Measurements from ENCODE around the gene PKDREJ.
"Not testable (repeated sequence)": the region's sequence is repeated elsewhere in the genome, so short reads cannot be mapped to it uniquely, and the experiment has no call there.

Gene PKDREJ

DNA sequence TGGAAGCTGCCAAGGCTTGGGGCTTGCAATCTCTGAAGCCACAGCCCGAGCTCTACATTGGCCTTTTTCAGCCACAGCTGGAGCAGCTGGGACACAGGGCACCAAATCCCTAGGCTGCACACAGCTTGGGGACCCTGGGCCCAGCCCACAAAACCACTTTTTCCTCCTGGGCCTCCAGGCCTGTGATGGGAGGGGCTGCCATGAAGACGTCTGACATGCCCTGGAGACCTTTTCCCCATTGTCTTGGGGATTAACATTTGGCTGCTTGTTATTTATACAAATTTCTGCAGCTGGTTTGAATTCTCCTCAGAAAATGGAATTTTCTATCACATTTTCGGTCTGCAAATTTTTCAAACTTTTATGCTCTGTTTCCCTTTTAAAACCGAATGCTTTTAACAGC lies 2.5 kb upstream of the PKDREJ start:
- not testable (repeated sequence) for DNase-seq

DNA sequence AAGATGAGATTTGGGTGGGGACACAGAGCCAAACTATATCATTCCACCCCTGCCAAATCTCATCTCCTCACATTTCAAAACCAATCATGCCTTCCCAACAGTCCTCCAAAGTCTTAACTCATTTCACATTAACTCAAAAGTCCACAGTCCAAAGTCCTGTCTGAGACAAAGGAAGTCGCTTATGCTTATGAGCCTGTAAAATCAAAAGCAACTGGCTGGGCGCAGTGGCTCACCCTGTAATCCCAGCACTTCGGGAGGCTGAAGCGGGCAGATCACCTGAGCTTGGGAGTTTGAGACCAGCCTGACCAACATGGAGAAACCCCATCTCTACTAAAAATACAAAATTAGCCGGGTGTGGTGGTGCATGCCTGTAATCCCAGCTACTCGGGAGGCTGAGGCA lies 1.4 kb upstream of the PKDREJ start:
- not testable (repeated sequence) for DNase-seq

DNA sequence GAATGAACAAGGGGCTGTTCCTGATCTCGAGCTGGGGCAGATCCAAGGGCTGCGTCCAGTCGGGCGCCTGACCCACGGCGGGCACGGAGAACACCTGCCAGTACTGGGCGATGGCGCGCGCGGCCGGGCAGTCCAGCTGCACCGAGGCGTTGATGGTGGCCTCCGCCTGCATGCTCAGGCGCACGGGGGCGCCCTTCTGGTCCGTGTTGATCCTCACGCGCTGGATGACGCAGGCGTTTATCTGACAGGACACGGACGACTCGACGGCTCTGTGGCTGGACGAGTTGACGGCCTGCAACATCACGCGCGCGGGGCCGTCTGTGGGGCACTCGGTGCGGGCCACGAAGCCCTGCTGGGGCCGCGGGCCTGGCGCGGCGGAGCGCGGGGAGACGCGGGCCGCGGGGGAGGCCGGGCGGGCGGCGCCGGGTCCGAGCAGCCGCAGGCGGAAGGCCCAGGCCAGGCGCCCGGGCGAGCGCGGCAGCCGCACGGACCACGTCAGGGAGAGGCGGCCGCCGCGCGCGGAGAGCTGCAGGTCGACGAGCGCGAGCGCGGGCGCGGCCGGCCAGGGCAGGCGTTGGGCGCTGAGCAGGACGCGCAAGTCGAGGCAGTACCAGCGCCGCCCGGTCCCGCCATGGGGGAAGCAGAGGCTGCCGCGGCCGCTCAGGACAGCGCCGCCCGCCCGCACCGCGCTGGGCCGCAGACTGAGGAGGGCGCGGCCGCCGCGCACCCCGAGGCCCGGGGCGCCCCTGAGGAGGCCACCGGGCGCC lies 511 bp downstream of the PKDREJ start:
- DNase-seq, result no peak

DNA sequence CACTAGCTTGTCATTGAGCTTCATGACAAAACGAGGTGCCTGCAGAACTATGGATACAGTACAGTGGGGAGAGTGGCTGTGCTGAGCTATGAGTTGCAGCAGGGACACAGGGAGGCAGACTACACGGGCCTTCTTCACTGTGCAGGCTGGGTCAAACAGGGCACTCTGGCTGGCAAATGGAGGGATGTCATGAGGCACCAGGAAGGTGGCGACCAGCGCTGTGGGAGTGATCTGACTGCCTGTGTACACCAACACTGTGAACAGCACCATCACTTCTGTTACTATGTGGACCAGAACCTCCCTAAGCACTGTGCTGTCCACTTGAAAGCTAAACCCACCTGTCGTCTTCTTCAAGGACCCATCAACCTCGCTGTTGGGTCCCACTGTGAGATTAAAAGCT lies 3.1 kb downstream of the PKDREJ start:
- no peak for DNase-seq

DNA sequence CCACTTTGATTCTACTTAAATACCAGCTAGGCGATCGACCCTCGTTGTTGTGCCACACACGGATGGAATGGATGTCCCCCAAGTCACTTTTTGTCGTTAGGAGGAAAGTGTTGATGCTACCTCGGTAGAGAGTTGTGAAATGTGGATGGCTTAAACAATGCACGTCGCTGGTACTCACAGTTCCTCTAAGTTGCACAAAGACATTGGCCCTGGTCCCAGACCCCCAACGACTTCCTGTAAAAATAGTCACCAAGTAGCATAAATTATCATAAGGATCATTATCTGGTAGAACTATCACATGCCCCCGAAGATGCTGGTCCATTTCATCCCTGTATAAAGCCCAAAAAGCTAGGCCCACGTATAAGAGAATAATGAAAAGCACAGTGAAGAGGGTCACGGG lies 3.8 kb downstream of the PKDREJ start:
- no peak for DNase-seq

DNA sequence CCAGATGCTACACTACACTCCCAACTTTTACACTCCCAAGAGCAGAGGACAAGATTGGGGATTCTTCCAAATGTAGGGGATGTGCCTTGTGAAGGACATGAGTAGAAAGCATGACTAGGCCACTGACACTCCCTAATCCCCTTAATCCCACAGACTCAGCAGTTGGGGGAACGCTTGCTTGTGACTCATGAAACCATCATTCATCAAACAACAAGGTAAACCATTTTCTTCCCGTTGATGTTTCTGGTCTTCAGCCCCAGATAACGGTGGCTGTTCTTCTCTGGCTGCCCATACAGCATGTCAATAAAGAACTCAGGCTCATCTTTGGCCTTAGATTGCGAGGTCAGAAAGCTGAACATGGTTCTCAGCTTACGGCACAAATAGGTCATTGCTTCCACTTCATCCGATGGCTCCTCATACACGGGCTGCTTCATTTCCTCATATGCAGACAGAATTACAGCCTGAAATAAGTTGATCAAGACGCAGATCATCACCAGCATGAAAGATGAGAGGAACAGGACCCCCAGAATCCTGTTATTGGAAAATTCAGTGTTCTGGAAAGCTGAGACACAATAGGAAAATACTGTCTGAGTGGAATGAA lies 6.7 kb downstream of the PKDREJ start:
- DNase-seq, result no peak

DNA sequence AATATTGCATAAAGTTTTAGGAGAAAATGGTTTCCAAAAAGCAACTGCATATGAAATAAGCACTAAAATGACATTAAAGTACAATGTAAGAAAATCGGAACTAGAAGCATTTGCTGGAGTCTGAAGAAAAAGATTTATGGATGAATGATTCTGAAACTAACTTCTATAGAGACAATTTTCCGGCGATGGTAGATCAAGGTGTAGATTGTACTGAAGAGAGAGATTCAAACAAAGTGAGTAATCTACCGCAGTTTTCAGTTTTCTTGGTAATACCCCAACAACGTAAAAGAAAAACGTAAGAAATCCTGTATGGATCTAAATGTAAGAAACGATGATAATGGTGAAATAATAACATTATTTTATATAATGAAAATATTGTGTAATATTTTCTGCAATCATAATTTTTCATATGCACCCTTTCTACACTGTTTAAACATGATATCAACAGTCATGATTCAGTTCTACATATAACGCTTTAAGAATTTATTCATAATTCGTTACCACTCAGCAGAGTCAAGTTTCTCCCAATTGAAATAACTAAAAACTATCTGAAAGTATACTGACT lies 11.2 kb downstream of the PKDREJ start:
- no peak for DNase-seq

DNA sequence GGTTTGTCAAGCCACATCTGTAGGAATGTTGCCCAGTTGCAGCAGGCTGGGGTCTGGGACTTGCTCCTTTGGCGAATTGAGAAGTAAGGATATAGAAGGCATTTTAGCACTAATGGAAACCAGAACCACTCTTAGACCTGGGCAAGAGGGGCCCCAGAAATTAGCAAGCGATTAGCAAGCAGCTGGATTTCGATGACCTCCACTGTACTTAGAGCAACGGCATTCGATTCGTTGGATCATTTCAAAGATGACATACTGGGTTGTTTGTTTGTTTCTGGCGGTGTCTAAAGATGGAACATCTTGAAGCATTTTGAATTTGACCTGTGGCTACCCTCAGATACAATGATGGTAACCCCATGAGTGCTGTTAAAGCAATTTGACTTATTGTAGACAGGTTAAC lies 11.9 kb downstream of the PKDREJ start:
- DNase-seq, result no peak

DNA sequence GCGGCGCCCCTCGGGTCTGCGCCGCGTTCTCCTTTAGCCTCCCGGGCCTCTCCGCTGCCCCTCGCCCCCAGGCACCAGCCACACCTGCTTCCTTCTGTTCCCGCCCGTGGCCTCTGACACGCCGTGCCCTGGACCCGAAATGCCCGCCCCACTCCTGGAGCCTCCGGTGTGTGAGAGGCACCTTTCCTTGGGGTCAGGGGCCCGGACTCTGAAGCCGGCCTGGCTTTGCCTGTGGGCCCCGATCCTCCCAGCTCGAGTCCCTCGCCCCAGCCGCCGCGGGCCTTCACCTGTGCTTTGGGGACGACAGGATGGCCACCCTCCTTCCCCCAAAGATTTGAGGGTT lies 12.4 kb downstream of the PKDREJ start:
- no peak for DNase-seq

DNA sequence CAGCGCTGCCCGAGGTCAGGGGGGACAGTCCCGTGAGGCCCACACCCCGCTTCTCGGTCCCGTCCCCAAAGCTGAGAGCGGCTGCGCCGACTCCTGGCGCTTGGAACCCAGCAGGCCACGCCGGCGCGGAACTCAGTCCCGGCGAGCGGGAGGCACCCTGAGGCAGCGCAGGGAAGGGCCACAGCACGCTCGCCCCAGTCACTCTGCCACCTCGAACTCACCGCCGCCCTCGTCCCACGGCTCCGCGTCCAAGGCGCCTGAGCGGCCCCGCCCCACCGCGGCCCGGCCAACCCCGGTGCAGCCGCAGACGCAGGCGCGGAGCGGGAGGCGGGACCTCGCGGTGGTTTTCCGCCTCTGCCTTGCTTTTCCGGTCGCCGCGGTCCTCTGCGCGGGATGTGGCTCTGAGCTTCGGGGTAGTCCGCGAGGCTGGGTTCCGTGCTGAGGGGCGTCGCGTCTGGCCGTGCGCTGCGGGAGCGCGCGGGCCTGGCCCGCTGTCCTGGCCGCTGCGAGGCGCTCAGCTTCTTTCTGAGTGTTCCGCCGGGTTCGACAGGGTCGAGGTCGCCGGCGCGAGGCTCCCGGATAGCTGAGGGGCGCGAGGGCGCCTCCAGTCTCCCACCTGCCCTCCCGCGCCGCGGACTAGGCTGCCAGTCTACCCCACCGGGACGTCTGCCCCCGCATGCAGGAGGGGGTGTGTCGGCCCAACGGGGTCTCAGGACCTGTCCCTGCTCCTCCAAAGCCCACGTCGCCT lies 12.9 kb downstream of the PKDREJ start, which contains the start of gene CDPF1:
Gene CDPF1, minus strand, starts transcription at position 259 of the 748 bp plus-strand sequence. CDS start 2,009 bp downstream, outside the sequence.
- DNase-seq, result peak; percentile 88

DNA sequence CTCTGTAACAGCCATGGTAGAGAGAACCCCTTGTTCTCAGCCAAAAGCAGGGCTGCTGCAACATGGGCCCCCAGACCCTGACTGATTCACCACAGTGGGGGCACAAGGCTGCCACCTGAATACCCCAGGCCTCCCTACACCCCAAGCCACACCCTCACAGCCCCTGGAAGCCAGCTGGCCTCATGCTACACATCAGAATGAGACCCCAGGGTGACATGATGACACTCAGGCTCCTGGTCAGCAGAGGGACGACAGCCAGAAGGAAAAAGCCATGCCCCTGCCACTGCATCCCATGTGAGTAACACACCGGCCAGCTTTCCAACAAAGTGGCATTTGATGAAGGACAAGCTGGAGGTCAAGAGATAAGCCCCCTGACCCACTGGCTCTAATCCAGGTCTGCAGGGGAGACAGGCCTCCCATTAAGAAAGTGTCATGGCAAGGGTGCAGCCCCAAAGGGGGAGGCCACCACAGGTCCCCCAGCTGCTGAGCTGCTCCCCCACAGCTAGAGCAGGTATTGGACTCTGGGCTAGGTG lies 15.6 kb downstream of the PKDREJ start:
- DNase-seq, result no peak

DNA sequence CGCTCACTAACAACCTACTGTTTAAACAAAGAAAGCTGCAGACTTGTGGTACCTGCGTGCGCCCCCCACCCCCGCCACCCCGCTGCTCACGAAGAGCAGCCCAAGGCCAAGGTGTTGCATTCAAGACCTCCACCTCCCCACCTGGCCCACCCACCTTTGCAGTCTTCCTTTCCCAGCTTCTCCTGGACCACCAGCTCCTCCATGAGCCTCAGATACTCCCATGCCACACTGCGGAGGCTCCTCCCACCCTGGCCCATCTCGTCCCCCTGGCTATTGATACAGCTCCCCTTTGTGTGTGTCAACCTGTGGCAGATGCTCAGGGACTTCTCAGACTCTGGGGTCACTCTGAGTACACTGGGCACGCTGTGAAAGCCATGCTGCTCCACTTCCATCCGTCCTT lies 17.0 kb downstream of the PKDREJ start:
- DNase-seq, result no peak

DNA sequence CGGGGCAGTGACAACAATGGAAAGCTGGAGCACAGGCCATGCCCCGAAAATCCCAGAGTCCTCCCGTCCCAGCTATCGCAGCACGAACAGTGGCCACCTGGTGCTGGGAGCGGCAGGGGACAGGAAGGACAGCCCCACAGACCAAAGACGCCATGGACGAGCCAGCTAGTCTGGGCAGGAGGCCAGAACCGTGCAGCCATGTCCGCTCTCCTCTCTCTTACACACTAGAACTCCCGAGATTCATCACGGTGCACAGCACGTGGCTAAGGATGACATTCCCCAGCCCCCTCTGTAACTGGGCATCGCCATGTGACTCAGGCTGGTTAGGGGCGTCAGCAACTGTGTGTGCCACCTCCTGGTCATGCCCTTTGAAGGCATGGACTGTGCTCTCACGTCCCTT lies 17.6 kb downstream of the PKDREJ start:
- DNase-seq, result no peak

DNA sequence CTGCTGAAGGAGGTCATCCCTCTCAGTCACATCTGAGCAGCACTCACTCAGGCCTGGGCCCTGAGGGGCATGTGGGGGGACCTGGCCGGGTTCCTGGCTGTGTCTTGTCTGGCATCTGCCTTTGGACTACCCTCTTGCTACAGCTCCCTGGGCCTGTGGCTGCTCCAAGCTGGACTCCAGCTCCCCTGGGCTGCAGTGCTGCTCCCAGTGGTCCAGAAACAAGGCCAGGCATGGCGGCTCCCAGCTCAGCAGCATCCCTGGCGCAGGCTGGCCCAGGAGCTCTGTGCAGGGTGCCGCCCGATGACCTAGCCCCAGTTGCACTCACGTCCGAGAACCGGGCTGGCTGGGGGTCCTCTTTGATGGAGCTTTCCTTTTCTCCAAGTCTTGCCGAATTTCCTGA lies 18.4 kb downstream of the PKDREJ start:
- no peak for DNase-seq

DNA sequence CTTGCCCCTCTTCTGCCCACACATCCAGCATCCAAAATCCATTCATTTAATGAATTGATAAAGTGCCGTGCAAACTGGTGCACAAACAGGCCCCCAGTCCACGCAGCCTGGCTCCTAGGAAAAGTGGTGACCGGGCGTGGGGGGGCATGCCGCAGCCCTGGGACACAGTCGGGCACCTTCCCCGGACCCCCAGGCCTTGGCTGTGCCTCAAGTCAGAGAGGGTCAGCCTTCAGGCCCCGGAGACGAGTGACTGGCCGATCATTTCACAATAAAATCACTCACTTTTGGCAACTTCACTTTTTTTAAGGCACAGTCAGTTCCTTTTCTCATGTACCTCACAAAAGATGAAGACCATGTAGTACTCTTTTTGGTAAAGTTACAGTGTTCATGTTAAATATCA lies 21.1 kb downstream of the PKDREJ start:
- no peak for DNase-seq

DNA sequence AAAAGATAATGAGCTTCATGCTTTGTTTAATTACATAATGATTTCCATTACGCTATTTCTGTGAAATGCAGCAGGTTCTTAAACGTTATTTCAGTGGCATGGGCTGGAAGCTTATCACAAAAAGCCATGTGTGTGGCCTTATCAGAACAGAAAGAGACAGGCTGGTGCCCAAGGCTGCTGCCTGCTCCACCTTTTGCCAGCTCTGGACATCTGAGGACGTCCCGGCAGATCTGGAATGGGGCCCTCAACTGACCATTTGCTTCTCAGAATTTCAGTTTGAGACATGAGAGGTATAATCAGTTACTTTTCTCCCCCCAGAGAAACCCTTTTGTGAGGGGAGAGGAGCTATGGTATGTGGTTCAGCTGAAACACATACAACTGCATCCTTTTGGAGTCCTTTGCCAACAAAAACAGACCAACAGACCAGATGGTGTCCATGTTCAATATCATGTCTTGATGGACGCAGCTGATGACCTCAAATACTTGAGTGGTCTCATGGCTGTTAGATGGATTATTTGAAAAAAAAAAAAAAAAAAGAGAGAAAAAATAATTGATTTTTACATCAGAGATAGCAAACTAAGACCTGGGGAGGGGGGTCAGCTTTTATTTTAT lies 21.6 kb downstream of the PKDREJ start:
- DNase-seq, result no peak

DNA sequence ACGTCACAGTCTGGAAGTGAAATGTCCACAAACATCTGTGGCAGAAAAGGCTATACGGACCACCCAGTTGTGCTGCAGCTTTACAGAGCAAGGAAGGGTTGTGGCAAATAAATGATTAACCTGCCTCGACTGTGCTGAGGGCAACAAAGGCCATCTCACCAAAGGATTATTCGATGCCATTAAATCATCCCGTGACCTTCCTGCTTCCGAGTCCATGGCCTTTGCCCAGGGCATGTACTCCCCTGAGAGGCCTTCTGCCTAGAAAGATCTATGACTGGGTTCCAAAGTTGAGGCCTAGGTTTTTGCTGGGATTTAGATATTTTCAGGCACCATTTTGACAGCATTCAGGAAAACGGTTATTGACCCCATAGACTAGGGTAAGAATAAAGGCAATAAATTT lies 22.2 kb downstream of the PKDREJ start:
- no peak for DNase-seq

DNA sequence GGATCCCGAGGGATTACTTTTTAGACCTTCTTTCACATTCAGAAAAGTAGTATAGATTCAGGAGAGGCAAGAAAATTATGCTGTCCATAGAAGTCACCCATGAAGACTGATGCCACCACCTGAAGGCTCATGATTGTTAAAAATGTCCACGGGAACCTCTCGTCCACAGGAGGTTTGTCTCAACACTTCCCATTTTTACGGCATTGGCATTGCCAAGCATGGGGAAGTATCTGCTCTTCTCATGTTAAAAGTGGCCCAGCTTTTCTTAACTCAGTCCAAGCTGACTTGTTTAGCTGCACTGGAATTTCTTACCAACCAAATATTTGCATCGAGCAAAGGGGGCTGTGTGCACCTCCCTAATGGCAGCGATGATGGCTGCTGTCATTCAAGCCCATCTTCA lies 22.6 kb downstream of the PKDREJ start:
- no peak for DNase-seq

DNA sequence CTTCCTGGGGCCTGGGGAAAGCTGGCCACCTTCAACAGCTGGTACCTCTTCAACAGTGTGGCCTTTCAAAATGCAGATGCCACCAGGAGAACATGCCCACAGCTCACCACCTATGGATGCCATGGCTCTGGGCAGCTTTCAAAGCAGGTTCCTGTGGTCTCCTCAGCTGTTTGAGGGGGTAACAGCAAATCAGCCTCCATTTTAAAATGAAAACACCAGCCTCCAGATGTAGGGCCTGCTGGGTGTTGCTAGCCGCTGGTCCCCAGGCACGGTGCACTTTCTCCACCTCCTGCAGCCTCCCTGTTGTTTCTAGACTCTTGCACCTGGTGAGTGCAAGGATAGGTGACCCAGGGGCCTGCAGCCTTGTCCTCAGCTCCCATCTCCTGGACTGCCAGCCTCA lies 23.1 kb downstream of the PKDREJ start:
- DNase-seq, result no peak

DNA sequence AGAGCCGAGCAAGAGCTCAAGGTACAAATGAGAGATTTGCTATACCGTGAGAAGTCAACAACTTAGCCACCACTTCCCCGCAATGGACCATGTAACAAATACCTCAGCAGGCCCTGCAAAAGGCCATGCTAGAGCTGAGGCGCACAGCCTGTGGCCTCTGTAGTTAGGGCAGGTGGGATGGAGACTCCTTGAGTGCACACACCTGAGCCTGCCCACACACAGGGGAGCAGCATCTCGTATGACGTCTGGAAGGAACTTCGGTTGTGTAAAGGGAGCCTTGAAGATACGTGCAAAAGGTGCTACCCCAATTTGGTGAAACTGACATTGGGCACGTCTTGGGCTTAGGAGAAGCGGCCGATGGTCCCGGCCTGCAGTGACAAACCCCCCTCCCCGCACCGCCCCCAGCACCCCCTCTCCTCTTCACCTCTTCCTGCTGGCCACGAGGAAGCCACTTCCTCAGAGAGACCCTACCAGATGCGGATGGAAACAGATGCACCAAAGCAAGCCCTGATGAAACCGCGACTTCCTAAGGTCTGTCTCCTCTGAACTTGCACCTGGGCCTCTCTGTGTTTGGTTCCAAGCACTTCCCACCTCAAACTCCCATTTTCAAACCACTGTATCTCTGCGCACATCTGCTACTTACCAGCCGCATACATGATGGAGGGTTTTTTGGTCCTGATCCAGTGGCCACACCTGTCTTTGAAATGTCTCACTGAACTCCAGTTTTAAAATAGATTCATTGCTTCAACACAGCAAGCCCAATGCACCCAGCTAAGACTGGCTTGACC lies 23.7 kb downstream of the PKDREJ start:
- no peak for DNase-seq

DNA sequence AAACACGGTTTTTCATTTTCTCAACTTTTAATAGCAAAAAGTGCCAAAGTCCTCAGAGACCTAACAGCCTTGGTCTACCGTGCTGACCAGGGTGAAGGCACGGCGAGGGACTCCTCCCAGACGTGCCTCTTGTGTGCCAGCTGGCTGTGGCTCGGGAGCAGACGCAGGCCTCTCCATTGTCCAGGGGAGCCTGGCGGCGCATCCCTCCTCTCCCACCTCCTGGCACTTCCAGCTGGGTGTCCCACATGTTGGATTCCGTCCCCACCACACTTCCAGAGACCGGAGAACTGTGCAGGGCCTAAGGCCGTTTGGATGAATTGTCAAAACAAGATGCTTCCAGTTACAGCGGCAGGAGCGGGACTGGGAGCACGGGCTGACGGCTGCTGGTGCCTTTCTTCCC lies 24.6 kb downstream of the PKDREJ start:
- no peak for DNase-seq

DNA sequence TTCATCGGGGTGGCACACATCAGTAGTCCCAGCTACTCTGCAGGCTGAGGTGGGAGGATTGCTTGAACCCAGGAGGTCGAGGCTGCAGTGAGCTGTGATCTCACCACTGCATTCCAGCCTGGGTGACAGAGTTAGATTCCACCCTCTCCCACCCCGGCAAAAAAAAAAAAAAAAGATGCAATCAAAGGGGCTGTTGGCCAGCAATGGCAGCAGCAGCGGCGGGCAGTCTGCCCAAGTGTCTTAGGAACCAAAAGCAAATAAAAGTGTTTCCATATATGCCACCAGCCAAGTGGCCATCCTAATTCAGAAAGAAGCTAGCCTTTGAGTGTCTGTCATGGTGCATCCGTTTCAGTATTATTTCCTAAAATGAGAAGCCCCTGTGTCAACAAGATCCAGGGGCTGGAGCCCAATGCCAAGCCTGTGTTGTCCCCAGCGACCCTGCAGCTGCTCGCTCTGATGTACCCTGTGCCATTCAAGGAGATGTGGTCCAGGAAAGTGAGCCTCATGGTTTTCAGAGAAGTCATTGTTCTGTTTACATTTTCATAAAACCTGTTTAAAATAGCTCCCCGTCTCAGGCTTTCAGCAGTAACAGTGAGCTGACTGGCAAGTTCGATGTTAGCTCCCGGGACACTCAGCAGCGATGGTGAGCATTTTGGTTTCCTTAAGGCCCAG lies 25.6 kb downstream of the PKDREJ start:
- no peak for DNase-seq

All from NCI-H2171 (cell line).